Lower lobe of right lung (tissue), 2 donors: ENCODE results near the gene FXYD4. TPM values are rescaled to one million over a fixed set of nuclear protein-coding genes. Genes with fewer than 3 reads are reported as not detected.
"Not testable (repeated sequence)": the region's sequence is repeated elsewhere in the genome, so short reads cannot be mapped to it uniquely, and the experiment has no call there.

Experiments
- ATAC-seq, 2 donors: fragments of 200-7000 bp; cut with Tn5 transposase; one replicate each; pipeline ENCODE4 v1.9.1; 2020 to 2022; ENCODE audit warnings: mild to moderate bottlenecking in 2 of 2, moderate library complexity in 2 of 2
- DNase-seq: peaks from one replicate; pipeline ENCODE4 v3.0.0-alpha.2; 2020
- H3K27ac ChIP-seq: fragments of 200-600 bp; one replicate; pipeline ENCODE4 v1.8.0; 2022
- H3K27me3 ChIP-seq: fragments of 200-600 bp; one replicate; pipeline ENCODE4 v1.8.0; 2022; ENCODE audit warnings: low read depth
- H3K36me3 ChIP-seq: fragments of 200-600 bp; one replicate; pipeline ENCODE4 v1.8.0; 2022; ENCODE audit warnings: mild to moderate bottlenecking
- H3K4me1 ChIP-seq: fragments of 200-600 bp; one replicate; pipeline ENCODE4 v1.8.0; 2022
- H3K4me3 ChIP-seq: fragments of 200-600 bp; one replicate; pipeline ENCODE4 v1.8.0; 2022; ENCODE audit warnings: mild to moderate bottlenecking
- H3K9me3 ChIP-seq: fragments of 200-600 bp; one replicate; pipeline ENCODE4 v1.8.0; 2022
- CTCF ChIP-seq: fragments of 200-600 bp; IDR thresholded peaks from one replicate; pipeline ENCODE4 v1.8.0; 2022; ENCODE audit warnings: antibody characterized with exemption, mild to moderate bottlenecking
- intact Hi-C: fragments of 100-400 bp; cut with DNase I; formaldehyde crosslinking; loops from one replicate; pipeline ENCODE4 v1.11.0; 2022
- total RNA-seq: library from RNA; stranded (reverse); fragmentation: NEBNext Ultra II Directional; extraction: Animal tissue kit (Norgen Biotek cat#: 25700); gene quantifications from one replicate; pipeline ENCODE4 v1.2.1, GENCODE V29; 2021
- donor health status: DM: no; HTN: yes; CAD: no; lungs with severe emphysema.

The FXYD4 gene
- total RNA-seq, 1 donor from 2014 or later, result not detected

- TF ChIP-seq CTCF, result no peak
- Histone ChIP-seq H3K36me3 (no peaks in the 10 kb centered on the region), H3K9me3 (no peaks in the 10 kb centered on the region), H3K27me3 (no peaks in the 10 kb centered on the region), H3K27ac (peak overlapping the region; percentile 99), H3K4me3 (peak overlapping the region; percentile 67), H3K4me1 (peaks cover 17% of the 10 kb centered on the region)
- ATAC-seq, result no peak
- intact Hi-C loops, result no loop called here
- DNase-seq, result no peak
Measured at GRCh38 chr10:43419997-43420368, 48.5 kb downstream of the FXYD4 start.

- peak; percentile 92 for DNase-seq
- no peaks in the 10 kb centered on the region for H3K36me3 ChIP-seq
- no peaks in the 10 kb centered on the region for H3K9me3 ChIP-seq
- peak; percentile 98 to 99 for ATAC-seq
- peak; percentile 19 for TF ChIP-seq CTCF
- H3K4me3 ChIP-seq, result peak overlapping the region; percentile 67
- H3K27ac ChIP-seq, result peak overlapping the region; percentile 99
- no peaks in the 10 kb centered on the region for H3K27me3 ChIP-seq
- H3K4me1 ChIP-seq, result peaks cover 17% of the 10 kb centered on the region
- intact Hi-C loops, result no loop called here
Measured at GRCh38 chr10:43420369-43421200, 49.1 kb downstream of the FXYD4 start.

GRCh38 chr10:43421201-43421507 lies 49.7 kb downstream of the FXYD4 start:
- peaks cover 17% of the 10 kb centered on the region for H3K4me1 ChIP-seq
- no peaks in the 10 kb centered on the region for H3K36me3 ChIP-seq
- DNase-seq (no peak), ATAC-seq (no peak)
- no peaks in the 10 kb centered on the region for H3K9me3 ChIP-seq
- H3K4me3 ChIP-seq, result peak overlapping the region; percentile 67
- no peaks in the 10 kb centered on the region for H3K27me3 ChIP-seq
- no peak for TF ChIP-seq CTCF
- intact Hi-C loops, result no loop called here
- peak overlapping the region; percentile 99 for H3K27ac ChIP-seq

- no peaks in the 10 kb centered on the region for H3K9me3 ChIP-seq
- DNase-seq (no peak), ATAC-seq (no peak)
- H3K27ac ChIP-seq, result peak overlapping the region; percentile 99
- H3K36me3 ChIP-seq, result no peaks in the 10 kb centered on the region
- H3K4me3 ChIP-seq, result peak overlapping the region; percentile 67
- no peak for TF ChIP-seq CTCF
- intact Hi-C loops, result no loop called here
- peaks cover 17% of the 10 kb centered on the region for H3K4me1 ChIP-seq
- H3K27me3 ChIP-seq, result no peaks in the 10 kb centered on the region
Measured at GRCh38 chr10:43421519-43421918, 50.1 kb downstream of the FXYD4 start.

- H3K4me3 ChIP-seq, DNase-seq, intact Hi-C loops, ATAC-seq, H3K36me3 ChIP-seq, H3K9me3 ChIP-seq, H3K27me3 ChIP-seq: not testable (repeated sequence)
- Histone ChIP-seq H3K27ac (peak overlapping the region; percentile 99), H3K4me1 (peaks cover 17% of the 10 kb centered on the region)
Measured at GRCh38 chr10:43421944-43422343, 50.5 kb downstream of the FXYD4 start.

GRCh38 chr10:43424416-43424815 lies 53.0 kb downstream of the FXYD4 start:
- no peak overlapping the region for H3K4me3 ChIP-seq
- no peak for TF ChIP-seq CTCF
- no peak overlapping the region for H3K27ac ChIP-seq
- ATAC-seq, result no peak
- no peaks in the 10 kb centered on the region for H3K27me3 ChIP-seq
- peaks cover 14% of the 10 kb centered on the region for H3K4me1 ChIP-seq
- intact Hi-C loops, result no loop called here
- DNase-seq, result no peak
- no peaks in the 10 kb centered on the region for H3K9me3 ChIP-seq
- H3K36me3 ChIP-seq, result no peaks in the 10 kb centered on the region

Other genes starting within 250 kb of the FXYD4 start
- 36.4 TPM for gene CSGALNACT2, start 233.2 kb upstream of the FXYD4 start, total RNA-seq
- gene RASGEF1A, start 104.6 kb upstream of the FXYD4 start, total RNA-seq, result 2.7 TPM
- gene HNRNPF, start 37.5 kb downstream of the FXYD4 start, total RNA-seq, result 173 TPM
- 5.0 TPM for gene ZNF487, start 65.5 kb downstream of the FXYD4 start, total RNA-seq
- 2.1 TPM for gene ZNF239, start 203.0 kb downstream of the FXYD4 start, total RNA-seq
- gene ZNF485, start 234.8 kb downstream of the FXYD4 start, total RNA-seq, result 3.5 TPM